Hepatocyte (in vitro differentiated cells): ENCODE results near the gene PDE6C.

Experiments
- CTCF ChIP-seq: fragments of 200-600 bp; sonication (generic); IDR thresholded peaks from 2 replicates; pipeline ENCODE4 v1.5.1; 2016; ENCODE audit warnings: antibody characterized with exemption, mild to moderate bottlenecking; ENCODE audit not compliant: poor library complexity
- EZH2phosphoT487 ChIP-seq: fragments of 200-600 bp; sonication (generic); IDR thresholded peaks from one replicate; pipeline ENCODE4 v1.6.1; 2018; ENCODE audit warnings: antibody characterized with exemption, mild to moderate bottlenecking, low read depth, moderate library complexity; ENCODE audit not compliant: unreplicated experiment, severe bottlenecking

GRCh38 chr10:93568105-93568390 lies 44.3 kb upstream of the PDE6C start:
- no peak for TF ChIP-seq CTCF
- TF ChIP-seq EZH2phosphoT487 = no peak
